Measurements from ENCODE around the gene PLPP6. TPM values are rescaled to one million over a fixed set of nuclear protein-coding genes. Genes with fewer than 3 reads are reported as not detected.

The PLPP6 gene
- total and polyA plus RNA-seq, 2 of the 13 experiments (the other 11 are each of a cell fraction or from before 2014, with no cell fraction given): 12.1 to 15.5 TPM

DNA sequence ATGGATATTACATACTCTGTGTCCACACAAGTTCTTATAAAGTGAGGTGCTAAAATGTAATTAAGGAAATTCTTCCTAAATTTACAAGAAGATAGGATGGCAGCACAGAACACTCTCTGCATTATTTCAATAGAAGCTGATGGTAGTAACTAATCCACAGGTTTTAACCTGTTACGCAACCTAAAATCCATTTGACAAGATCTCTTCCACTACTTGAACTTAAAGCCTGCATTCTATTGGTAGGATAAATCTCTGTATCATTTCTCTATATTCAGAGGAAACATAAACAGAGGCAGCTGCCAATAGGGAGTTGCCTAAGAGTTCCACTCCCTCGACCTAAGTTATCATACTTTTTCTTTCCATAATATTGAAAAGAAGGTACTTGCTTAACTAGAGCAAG lies 38.8 kb downstream of the PLPP6 start:
- no peaks in the 10 kb centered on the region for H3K9me3 ChIP-seq (ENCODE audit: low read length)
- no peak overlapping the region for H2AFZ ChIP-seq (ENCODE audit: low read length)
- WGBS (ENCODE audit: low lambda C conversion rate): 80% methylated on average over 2 of the region's 2 CpGs
- H3K4me2 ChIP-seq (ENCODE audit: low read depth, low read length): no peak overlapping the region
- ChIA-PET CTCF (ENCODE audit: low intra/inter-chr PET ratio, low total read pairs) (no interaction called here), POLR2A (interaction anchor here (1.4 to 1.5 kb wide), 2 partner anchors 16 to 23 kb away, joined by 5 to 6 read pairs; no protein-coding TSS in a partner anchor)
- no TSS peak for BruUV-seq (replicated peaks)
- H4K20me1 ChIP-seq (ENCODE audit: insufficient read depth, low read length): no peaks in the 10 kb centered on the region
- H3K4me1 ChIP-seq (ENCODE audit: insufficient read depth, low read length): peaks cover 25% of the 10 kb centered on the region
- intact Hi-C loops (cut with micrococcal nuclease; ENCODE audit: unreplicated experiment): loop anchor here (2.0 kb wide), 1 partner anchor 20 kb away; no protein-coding TSS in a partner anchor
- H3K79me2 ChIP-seq (ENCODE audit: insufficient read depth, low read length): no peaks in the 10 kb centered on the region
- in situ Hi-C loops (cut with HindIII; ENCODE audit: extremely low pct_ligation_motif_present, low pct_unique_long_range_greater_than_20kb): no loop called here
- H3K27me3 ChIP-seq (ENCODE audit: control insufficient read depth in 1 of 2, insufficient read depth in 2 of 2, low read length in 2 of 2): no peaks in the 10 kb centered on the region
- no peak overlapping the region for H3K27ac ChIP-seq (ENCODE audit: extremely low read length, insufficient read depth, low read length)
- FAIRE-seq (no peak), ATAC-seq (no peak), DNase-seq (ENCODE audit: low spot score) (no peak)
- no peak for TF ChIP-seq CREB1 (IDR thresholded peaks at IDR 0.05)
- TF ChIP-seq CREB1 (CRISPR knock-in tag; IDR thresholded peaks at IDR 0.05): 0 out of 2 replicates have a peak, but pooled peaks have one; percentile 31
- TF ChIP-seq CEBPB (IDR thresholded peaks at IDR 0.05; ENCODE audit: borderline replicate concordance, low read depth, low read length): peak; percentile 85; the same call in 1 of the 2 replicates
- peak; percentile 72 for TF ChIP-seq CEBPG (CRISPR knock-in tag; IDR thresholded peaks at IDR 0.05)
- TF ChIP-seq U2AF1 (optimal IDR thresholded peaks at IDR 0.05; ENCODE audit: low read depth, low read length): no peak
- H3K4me3 ChIP-seq (replicated peaks in 1 of 3; ENCODE audit: insufficient read depth in 1 of 3, low read depth in 2 of 3, low read length in 3 of 3): no peak overlapping the region
- no peak overlapping the region for H3K9ac ChIP-seq (ENCODE audit: insufficient read depth, low read depth, low read length)
- peaks cover 0 to 13% of the 10 kb centered on the region in 2 experiments; a peak in 4 of 5 replicates for H3K36me3 ChIP-seq (replicated peaks in 1 of 2; ENCODE audit: control insufficient read depth in 1 of 2, insufficient read depth in 2 of 2, low read length in 2 of 2)

DNA sequence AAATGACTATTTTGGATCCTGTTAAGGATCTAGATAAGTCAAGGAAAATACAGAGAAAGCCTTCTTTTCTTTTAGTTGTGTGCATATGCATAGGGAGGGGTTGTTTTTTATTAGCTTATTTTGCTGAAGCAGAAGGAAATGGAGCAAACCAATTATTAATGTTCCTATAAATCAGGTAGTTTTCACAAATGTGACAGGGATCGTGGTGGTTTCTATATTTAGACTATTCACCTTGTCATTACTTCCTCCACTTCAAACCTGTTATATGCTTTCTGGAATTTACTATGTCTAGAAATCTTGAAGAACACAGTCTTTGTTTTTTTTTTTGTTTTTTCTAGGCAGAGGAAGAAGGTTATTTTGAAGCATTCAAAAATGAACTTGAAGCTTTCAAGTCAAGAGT lies 39.4 kb downstream of the PLPP6 start:
- POLR2A ChIA-PET: interaction anchor here (1.4 to 1.5 kb wide), 2 partner anchors 22 to 24 kb away, joined by 3 to 5 read pairs; partner anchors contain the start of gene CDC37L1
- Histone ChIP-seq H3K4me3 (replicated peaks in 1 of 3; ENCODE audit: insufficient read depth in 1 of 3, low read depth in 2 of 3, low read length in 3 of 3) (no peak overlapping the region), H4K20me1 (ENCODE audit: insufficient read depth, low read length) (no peaks in the 10 kb centered on the region), H3K79me2 (ENCODE audit: insufficient read depth, low read length) (no peaks in the 10 kb centered on the region), H3K4me1 (ENCODE audit: insufficient read depth, low read length) (peaks cover 25% of the 10 kb centered on the region), H3K27ac (ENCODE audit: extremely low read length, insufficient read depth, low read length) (no peak overlapping the region), H2AFZ (ENCODE audit: low read length) (no peak overlapping the region), H3K4me2 (ENCODE audit: low read depth, low read length) (no peak overlapping the region), H3K27me3 (ENCODE audit: control insufficient read depth in 1 of 2, insufficient read depth in 2 of 2, low read length in 2 of 2) (no peaks in the 10 kb centered on the region), H3K9ac (ENCODE audit: insufficient read depth, low read depth, low read length) (no peak overlapping the region), H3K36me3 (replicated peaks in 1 of 2; ENCODE audit: control insufficient read depth in 1 of 2, insufficient read depth in 2 of 2, low read length in 2 of 2) (peaks cover 0 to 10% of the 10 kb centered on the region in 2 experiments; a peak in 4 of 5 replicates), H3K9me3 (ENCODE audit: low read length) (no peaks in the 10 kb centered on the region)
- BruUV-seq (replicated peaks): no TSS peak
- CTCF ChIA-PET (ENCODE audit: low intra/inter-chr PET ratio, low total read pairs): no interaction called here
- DNase-seq (ENCODE audit: low spot score): no peak
- WGBS (ENCODE audit: low lambda C conversion rate): 100% methylated on average over 1 of the region's 1 CpG
- intact Hi-C loops (cut with micrococcal nuclease; ENCODE audit: unreplicated experiment) (loop anchor here (2.0 kb wide), 1 partner anchor 21 kb away; no protein-coding TSS in a partner anchor), in situ Hi-C loops (cut with HindIII; ENCODE audit: extremely low pct_ligation_motif_present, low pct_unique_long_range_greater_than_20kb) (no loop called here)
- ATAC-seq: no peak
- FAIRE-seq: no peak
- no peak for TF ChIP-seq ATF7 (IDR thresholded peaks at IDR 0.05)
- no peak for TF ChIP-seq ATF7 (CRISPR knock-in tag; IDR thresholded peaks at IDR 0.05)
- no peak for TF ChIP-seq ZNF329 (CRISPR knock-in tag; IDR thresholded peaks at IDR 0.05; ENCODE audit: low read depth)
- no peak for TF ChIP-seq CC2D1A (CRISPR knock-in tag; IDR thresholded peaks at IDR 0.05)
- TF ChIP-seq ZNF678 (CRISPR knock-in tag; IDR thresholded peaks at IDR 0.05): no peak
- TF ChIP-seq, protein P1, sequence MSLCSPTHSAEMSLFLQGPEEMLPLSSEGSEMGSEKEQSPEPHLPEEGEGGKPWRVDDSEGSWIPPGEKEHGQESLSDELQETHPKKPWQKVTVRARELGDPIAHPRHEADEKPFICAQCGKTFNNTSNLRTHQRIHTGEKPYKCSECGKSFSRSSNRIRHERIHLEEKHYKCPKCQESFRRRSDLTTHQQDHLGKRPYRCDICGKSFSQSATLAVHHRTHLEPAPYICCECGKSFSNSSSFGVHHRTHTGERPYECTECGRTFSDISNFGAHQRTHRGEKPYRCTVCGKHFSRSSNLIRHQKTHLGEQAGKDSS (CRISPR knock-in tag; IDR thresholded peaks at IDR 0.05; ENCODE audit: borderline replicate concordance, low read depth): no peak
- TF ChIP-seq MLLT10 (CRISPR knock-in tag; IDR thresholded peaks at IDR 0.05): no peak
- TF ChIP-seq, protein P2, sequence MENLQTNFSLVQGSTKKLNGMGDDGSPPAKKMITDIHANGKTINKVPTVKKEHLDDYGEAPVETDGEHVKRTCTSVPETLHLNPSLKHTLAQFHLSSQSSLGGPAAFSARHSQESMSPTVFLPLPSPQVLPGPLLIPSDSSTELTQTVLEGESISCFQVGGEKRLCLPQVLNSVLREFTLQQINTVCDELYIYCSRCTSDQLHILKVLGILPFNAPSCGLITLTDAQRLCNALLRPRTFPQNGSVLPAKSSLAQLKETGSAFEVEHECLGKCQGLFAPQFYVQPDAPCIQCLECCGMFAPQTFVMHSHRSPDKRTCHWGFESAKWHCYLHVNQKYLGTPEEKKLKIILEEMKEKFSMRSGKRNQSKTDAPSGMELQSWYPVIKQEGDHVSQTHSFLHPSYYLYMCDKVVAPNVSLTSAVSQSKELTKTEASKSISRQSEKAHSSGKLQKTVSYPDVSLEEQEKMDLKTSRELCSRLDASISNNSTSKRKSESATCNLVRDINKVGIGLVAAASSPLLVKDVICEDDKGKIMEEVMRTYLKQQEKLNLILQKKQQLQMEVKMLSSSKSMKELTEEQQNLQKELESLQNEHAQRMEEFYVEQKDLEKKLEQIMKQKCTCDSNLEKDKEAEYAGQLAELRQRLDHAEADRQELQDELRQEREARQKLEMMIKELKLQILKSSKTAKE (CRISPR knock-in tag; IDR thresholded peaks at IDR 0.05; ENCODE audit: borderline replicate concordance): no peak
- TF ChIP-seq ZBTB7B (CRISPR knock-in tag; IDR thresholded peaks at IDR 0.05): no peak
- TF ChIP-seq, protein P3, sequence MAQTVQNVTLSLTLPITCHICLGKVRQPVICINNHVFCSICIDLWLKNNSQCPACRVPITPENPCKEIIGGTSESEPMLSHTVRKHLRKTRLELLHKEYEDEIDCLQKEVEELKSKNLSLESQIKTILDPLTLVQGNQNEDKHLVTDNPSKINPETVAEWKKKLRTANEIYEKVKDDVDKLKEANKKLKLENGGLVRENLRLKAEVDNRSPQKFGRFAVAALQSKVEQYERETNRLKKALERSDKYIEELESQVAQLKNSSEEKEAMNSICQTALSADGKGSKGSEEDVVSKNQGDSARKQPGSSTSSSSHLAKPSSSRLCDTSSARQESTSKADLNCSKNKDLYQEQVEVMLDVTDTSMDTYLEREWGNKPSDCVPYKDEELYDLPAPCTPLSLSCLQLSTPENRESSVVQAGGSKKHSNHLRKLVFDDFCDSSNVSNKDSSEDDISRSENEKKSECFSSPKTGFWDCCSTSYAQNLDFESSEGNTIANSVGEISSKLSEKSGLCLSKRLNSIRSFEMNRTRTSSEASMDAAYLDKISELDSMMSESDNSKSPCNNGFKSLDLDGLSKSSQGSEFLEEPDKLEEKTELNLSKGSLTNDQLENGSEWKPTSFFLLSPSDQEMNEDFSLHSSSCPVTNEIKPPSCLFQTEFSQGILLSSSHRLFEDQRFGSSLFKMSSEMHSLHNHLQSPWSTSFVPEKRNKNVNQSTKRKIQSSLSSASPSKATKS (CRISPR knock-in tag; IDR thresholded peaks at IDR 0.05): no peak

Measured in HepG2 (cell line).